ENCODE data around the gene MEPCE.

MEPCE gene

GRCh38 chr7:100427762-100428198 lies 1.9 kb upstream of the MEPCE start:
- Histone ChIP-seq H2AFZ (ENCODE audit: low read length, unreplicated experiment) (peak overlapping the region; percentile 76), H3K4me1 (ENCODE audit: control insufficient read depth, insufficient read depth, low read length, unreplicated experiment) (peaks cover 24% of the 10 kb centered on the region), H3K27ac (ENCODE audit: low read depth, low read length) (0 out of 2 replicates have a peak overlapping the region, but pooled peaks have one; percentile 95), H3K79me2 (ENCODE audit: control insufficient read depth, insufficient read depth, low read length, unreplicated experiment) (peaks cover 29% of the 10 kb centered on the region), H3K36me3 (ENCODE audit: insufficient read depth, low read length) (0 out of 2 replicates have a peak, but pooled peaks cover 4% of the 10 kb centered on the region), H3K4me3 (ENCODE audit: low read depth, low read length) (peak overlapping the region; percentile 80), H3K27me3 (ENCODE audit: insufficient read depth, low read length) (no peaks in the 10 kb centered on the region)

- Histone ChIP-seq H2AFZ (ENCODE audit: low read length, unreplicated experiment) (peak within 1 kb of the TSS; percentile 76), H3K36me3 (ENCODE audit: insufficient read depth, low read length) (0 out of 2 replicates have a peak, but pooled peaks cover 1% of the 10 kb centered on the region), H3K27me3 (ENCODE audit: insufficient read depth, low read length) (no peaks in the 10 kb centered on the region), H3K4me3 (ENCODE audit: low read depth, low read length) (peak within 1 kb of the TSS; percentile 80), H3K4me1 (ENCODE audit: control insufficient read depth, insufficient read depth, low read length, unreplicated experiment) (peaks cover 24% of the 10 kb centered on the region), H3K27ac (ENCODE audit: low read depth, low read length) (peak within 1 kb of the TSS; percentile 95), H3K79me2 (ENCODE audit: control insufficient read depth, insufficient read depth, low read length, unreplicated experiment) (peaks cover 29% of the 10 kb centered on the region)
Observed at GRCh38 chr7:100428199-100428966, 1.2 kb upstream of the MEPCE start, which contains the start of gene ZCWPW1. ZCWPW1 (minus strand) TSS chr7:100428703; CDS start chr7:100420649, 8,054 bp downstream.

- Histone ChIP-seq H3K27me3 (ENCODE audit: insufficient read depth, low read length) (no peaks in the 10 kb centered on the region), H3K4me3 (ENCODE audit: low read depth, low read length) (peak overlapping the region; percentile 80), H2AFZ (ENCODE audit: low read length, unreplicated experiment) (no peak overlapping the region), H3K79me2 (ENCODE audit: control insufficient read depth, insufficient read depth, low read length, unreplicated experiment) (peaks cover 31% of the 10 kb centered on the region), H3K36me3 (ENCODE audit: insufficient read depth, low read length) (0 out of 2 replicates have a peak, but pooled peaks cover 7% of the 10 kb centered on the region), H3K27ac (ENCODE audit: low read depth, low read length) (peak overlapping the region; percentile 95), H3K4me1 (ENCODE audit: control insufficient read depth, insufficient read depth, low read length, unreplicated experiment) (peaks cover 24% of the 10 kb centered on the region)
Observed at GRCh38 chr7:100428967-100429636, 529 bp upstream of the MEPCE start.

GRCh38 chr7:100430493-100431285 lies 1.1 kb downstream of the MEPCE start:
- Histone ChIP-seq H2AFZ (ENCODE audit: low read length, unreplicated experiment) (no peak overlapping the region), H3K79me2 (ENCODE audit: control insufficient read depth, insufficient read depth, low read length, unreplicated experiment) (peaks cover 41% of the 10 kb centered on the region), H3K27ac (ENCODE audit: low read depth, low read length) (peak overlapping the region; percentile 95), H3K36me3 (ENCODE audit: insufficient read depth, low read length) (0 out of 2 replicates have a peak, but pooled peaks cover 8% of the 10 kb centered on the region), H3K27me3 (ENCODE audit: insufficient read depth, low read length) (no peaks in the 10 kb centered on the region), H3K4me3 (ENCODE audit: low read depth, low read length) (peak overlapping the region; percentile 80), H3K4me1 (ENCODE audit: control insufficient read depth, insufficient read depth, low read length, unreplicated experiment) (peaks cover 30% of the 10 kb centered on the region)

- Histone ChIP-seq H3K4me1 (ENCODE audit: control insufficient read depth, insufficient read depth, low read length, unreplicated experiment) (peaks cover 30% of the 10 kb centered on the region), H3K27ac (ENCODE audit: low read depth, low read length) (no peak overlapping the region), H3K79me2 (ENCODE audit: control insufficient read depth, insufficient read depth, low read length, unreplicated experiment) (peaks cover 44% of the 10 kb centered on the region)
Observed at GRCh38 chr7:100431286-100431735, 1.7 kb downstream of the MEPCE start.

GRCh38 chr7:100432053-100432452 lies 2.4 kb downstream of the MEPCE start:
- peaks cover 30% of the 10 kb centered on the region for H3K4me1 ChIP-seq (ENCODE audit: control insufficient read depth, insufficient read depth, low read length, unreplicated experiment)
- no peak overlapping the region for H3K27ac ChIP-seq (ENCODE audit: low read depth, low read length)
- 0 out of 2 replicates have a peak, but pooled peaks cover 8% of the 10 kb centered on the region for H3K36me3 ChIP-seq (ENCODE audit: insufficient read depth, low read length)
- peak overlapping the region; percentile 80 for H3K4me3 ChIP-seq (ENCODE audit: low read depth, low read length)
- H3K79me2 ChIP-seq (ENCODE audit: control insufficient read depth, insufficient read depth, low read length, unreplicated experiment), result peaks cover 44% of the 10 kb centered on the region
- H3K27me3 ChIP-seq (ENCODE audit: insufficient read depth, low read length), result no peaks in the 10 kb centered on the region
- no peak overlapping the region for H2AFZ ChIP-seq (ENCODE audit: low read length, unreplicated experiment)

More at GRCh38 chr7:100431286-100431735, 1.7 kb downstream of the MEPCE start:
- 0 out of 2 replicates have a peak, but pooled peaks cover 8% of the 10 kb centered on the region for H3K36me3 ChIP-seq (ENCODE audit: insufficient read depth, low read length)
- H3K27me3 ChIP-seq (ENCODE audit: insufficient read depth, low read length), result no peaks in the 10 kb centered on the region
- H2AFZ ChIP-seq (ENCODE audit: low read length, unreplicated experiment), result no peak overlapping the region
- H3K4me3 ChIP-seq (ENCODE audit: low read depth, low read length), result peak overlapping the region; percentile 80

GRCh38 chr7:100432621-100433275 lies 3.1 kb downstream of the MEPCE start:
- Histone ChIP-seq H3K4me1 (ENCODE audit: control insufficient read depth, insufficient read depth, low read length, unreplicated experiment) (peaks cover 28% of the 10 kb centered on the region), H3K4me3 (ENCODE audit: low read depth, low read length) (peak overlapping the region; percentile 80; the same call in 1 of the 2 replicates), H2AFZ (ENCODE audit: low read length, unreplicated experiment) (no peak overlapping the region), H3K36me3 (ENCODE audit: insufficient read depth, low read length) (0 out of 2 replicates have a peak, but pooled peaks cover 8% of the 10 kb centered on the region), H3K79me2 (ENCODE audit: control insufficient read depth, insufficient read depth, low read length, unreplicated experiment) (peaks cover 44% of the 10 kb centered on the region), H3K27ac (ENCODE audit: low read depth, low read length) (no peak overlapping the region), H3K27me3 (ENCODE audit: insufficient read depth, low read length) (no peaks in the 10 kb centered on the region)

- no peak overlapping the region for H3K4me3 ChIP-seq (ENCODE audit: low read depth, low read length)
- H3K79me2 ChIP-seq (ENCODE audit: control insufficient read depth, insufficient read depth, low read length, unreplicated experiment), result peaks cover 44% of the 10 kb centered on the region
- H3K27ac ChIP-seq (ENCODE audit: low read depth, low read length), result no peak overlapping the region
- H2AFZ ChIP-seq (ENCODE audit: low read length, unreplicated experiment), result no peak overlapping the region
- 0 out of 2 replicates have a peak, but pooled peaks cover 8% of the 10 kb centered on the region for H3K36me3 ChIP-seq (ENCODE audit: insufficient read depth, low read length)
- H3K4me1 ChIP-seq (ENCODE audit: control insufficient read depth, insufficient read depth, low read length, unreplicated experiment), result peaks cover 26% of the 10 kb centered on the region
- H3K27me3 ChIP-seq (ENCODE audit: insufficient read depth, low read length), result no peaks in the 10 kb centered on the region
Observed at GRCh38 chr7:100433276-100433591, 3.6 kb downstream of the MEPCE start.

- Histone ChIP-seq H2AFZ (ENCODE audit: low read length, unreplicated experiment) (no peak overlapping the region), H3K79me2 (ENCODE audit: control insufficient read depth, insufficient read depth, low read length, unreplicated experiment) (peaks cover 44% of the 10 kb centered on the region), H3K27me3 (ENCODE audit: insufficient read depth, low read length) (no peaks in the 10 kb centered on the region), H3K4me1 (ENCODE audit: control insufficient read depth, insufficient read depth, low read length, unreplicated experiment) (peaks cover 26% of the 10 kb centered on the region), H3K36me3 (ENCODE audit: insufficient read depth, low read length) (0 out of 2 replicates have a peak, but pooled peaks cover 8% of the 10 kb centered on the region), H3K4me3 (ENCODE audit: low read depth, low read length) (no peak overlapping the region), H3K27ac (ENCODE audit: low read depth, low read length) (no peak overlapping the region)
Observed at GRCh38 chr7:100433592-100434296, 4.1 kb downstream of the MEPCE start.

Data from ACC112 (cell line).